CD4-positive, alpha-beta T cell treated with Interleukin-4 for 4 hours (primary cell): ENCODE data around the gene CIB4.
"Not testable (repeated sequence)": the region's sequence is repeated elsewhere in the genome, so short reads cannot be mapped to it uniquely, and the experiment has no call there.

ENCODE experiments used
- DNase-seq: peaks from one replicate; pipeline ENCODE4 v3.0.0-alpha.2; 2020

Gene CIB4

GRCh38 chr2:26665296-26665695 is 24.1 kb upstream of the CIB4 start:
- DNase-seq: not testable (repeated sequence)

- no peak for DNase-seq
Observed at GRCh38 chr2:26660363-26660962, 19.3 kb upstream of the CIB4 start.

GRCh38 chr2:26658691-26659346 is 17.7 kb upstream of the CIB4 start:
- DNase-seq: no peak

- DNase-seq: no peak
Observed at GRCh38 chr2:26657265-26657664, 16.1 kb upstream of the CIB4 start.

- DNase-seq: no peak
Observed at GRCh38 chr2:26655611-26656195, 14.5 kb upstream of the CIB4 start.

- DNase-seq: not testable (repeated sequence)
Observed at GRCh38 chr2:26655120-26655519, 14.0 kb upstream of the CIB4 start.

- no peak for DNase-seq
Observed at GRCh38 chr2:26654061-26654340, 12.8 kb upstream of the CIB4 start.

- no peak for DNase-seq
Observed at GRCh38 chr2:26653207-26654060, 12.3 kb upstream of the CIB4 start.

GRCh38 chr2:26652361-26653041 is 11.3 kb upstream of the CIB4 start:
- DNase-seq: no peak

GRCh38 chr2:26651799-26652198 is 10.6 kb upstream of the CIB4 start:
- DNase-seq: no peak

GRCh38 chr2:26651470-26651771 is 10.3 kb upstream of the CIB4 start:
- no peak for DNase-seq

- no peak for DNase-seq
Observed at GRCh38 chr2:26650713-26651469, 9.7 kb upstream of the CIB4 start.

- DNase-seq: no peak
Observed at GRCh38 chr2:26649992-26650712, 9.0 kb upstream of the CIB4 start.

- no peak for DNase-seq
Observed at GRCh38 chr2:26649322-26649721, 8.2 kb upstream of the CIB4 start.

- DNase-seq: no peak
Observed at GRCh38 chr2:26648516-26648915, 7.3 kb upstream of the CIB4 start.

GRCh38 chr2:26647981-26648380 is 6.8 kb upstream of the CIB4 start:
- DNase-seq: no peak

- no peak for DNase-seq
Observed at GRCh38 chr2:26646986-26647672, 6.0 kb upstream of the CIB4 start.

- DNase-seq: no peak
Observed at GRCh38 chr2:26645762-26646161, 4.6 kb upstream of the CIB4 start.

- DNase-seq: no peak
Observed at GRCh38 chr2:26644188-26644835, 3.1 kb upstream of the CIB4 start.

- no peak for DNase-seq
Observed at GRCh38 chr2:26642429-26642828, 1.3 kb upstream of the CIB4 start.

GRCh38 chr2:26640331-26640745 is 828 bp downstream of the CIB4 start:
- no peak for DNase-seq
